Stimulated activated CD4-positive, alpha-beta T cell treated with anti-CD3 and anti-CD28 coated beads, TNF-alpha, amount 100 ng/mL, for 4 hours (primary cell): ENCODE measurements around the gene KIF21A.

Experiments used
- DNase-seq, 3 experiments: peaks; one replicate each; pipeline ENCODE4 v3.0.0-alpha.2; 2020; ENCODE audit warnings: low read depth in 3 of 3

Gene KIF21A

DNA sequence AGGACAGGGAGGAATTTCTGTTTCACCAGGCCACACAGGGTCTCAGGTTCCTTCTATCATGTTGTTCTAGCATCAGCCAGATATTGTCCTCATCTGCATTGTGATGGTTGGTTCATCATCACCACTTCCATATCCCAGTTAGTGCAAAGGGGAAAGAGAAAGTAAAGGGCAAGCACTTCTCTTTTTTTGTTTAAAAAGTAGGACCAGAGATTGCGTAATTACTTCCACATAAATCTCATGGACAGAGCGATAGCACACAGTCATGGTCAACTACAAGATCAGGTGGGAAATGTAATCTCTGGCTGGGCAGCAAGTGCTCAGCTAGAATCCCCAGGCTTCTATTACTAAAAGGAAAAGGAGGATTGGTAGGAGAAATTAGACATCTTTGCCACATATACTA is 155.1 kb downstream of the KIF21A start:
- DNase-seq, result no peak

DNA sequence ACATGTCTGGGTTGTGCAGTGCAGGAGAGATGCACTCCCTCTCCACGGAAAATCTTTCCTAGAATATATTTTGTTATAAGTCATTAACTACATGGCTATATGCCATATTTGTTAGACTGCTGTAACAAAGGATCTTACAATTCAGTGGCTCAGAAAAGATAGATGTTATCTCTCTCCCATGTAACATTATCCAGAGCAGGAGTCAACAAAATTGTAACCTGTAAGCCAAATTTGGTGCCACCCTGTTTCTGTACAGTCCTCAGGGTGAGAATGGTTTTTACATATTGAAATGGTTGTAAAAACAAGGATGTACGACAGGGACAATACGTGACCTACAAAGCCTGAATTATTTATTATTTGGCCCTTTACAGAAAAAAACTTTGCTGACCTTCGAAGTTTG is 155.5 kb downstream of the KIF21A start:
- no peak for DNase-seq

DNA sequence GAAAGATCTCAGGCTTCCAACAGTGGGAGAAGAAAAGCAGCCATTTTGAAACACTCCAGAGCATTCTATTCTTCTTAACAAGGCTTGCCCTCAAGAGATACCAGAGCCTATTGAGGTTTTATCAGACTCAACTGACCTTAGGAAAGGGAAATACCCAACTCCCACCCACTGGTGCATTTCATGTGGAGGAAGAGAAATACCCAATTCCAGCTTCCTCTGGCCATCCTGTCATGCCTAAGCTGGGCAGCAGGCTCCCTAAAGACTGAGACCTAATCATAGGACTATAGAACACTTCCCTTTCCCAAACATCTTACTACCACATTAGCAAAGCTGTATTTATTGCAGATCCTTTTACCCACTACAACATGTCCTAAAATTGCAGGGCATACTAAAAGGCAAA is 164.5 kb downstream of the KIF21A start:
- no peak for DNase-seq

DNA sequence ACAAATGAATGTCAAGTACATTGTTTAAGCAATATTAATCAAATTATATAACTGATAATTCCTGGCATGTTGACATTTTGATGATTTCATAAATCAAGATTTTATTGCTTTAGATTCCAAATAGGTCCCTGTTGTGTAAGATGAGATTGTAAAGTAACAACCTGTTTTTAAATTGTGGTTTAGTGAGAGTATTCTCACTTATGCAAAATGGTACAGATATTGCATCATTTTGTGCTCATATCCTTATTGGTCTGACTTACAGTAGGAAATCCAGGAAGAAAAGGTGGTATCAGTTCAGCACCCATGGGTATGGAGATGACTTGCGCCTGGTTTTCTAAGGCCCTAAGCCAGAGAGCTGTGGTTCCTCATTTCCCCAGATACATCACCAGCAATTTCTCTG is 165.5 kb downstream of the KIF21A start:
- DNase-seq, result no peak

DNA sequence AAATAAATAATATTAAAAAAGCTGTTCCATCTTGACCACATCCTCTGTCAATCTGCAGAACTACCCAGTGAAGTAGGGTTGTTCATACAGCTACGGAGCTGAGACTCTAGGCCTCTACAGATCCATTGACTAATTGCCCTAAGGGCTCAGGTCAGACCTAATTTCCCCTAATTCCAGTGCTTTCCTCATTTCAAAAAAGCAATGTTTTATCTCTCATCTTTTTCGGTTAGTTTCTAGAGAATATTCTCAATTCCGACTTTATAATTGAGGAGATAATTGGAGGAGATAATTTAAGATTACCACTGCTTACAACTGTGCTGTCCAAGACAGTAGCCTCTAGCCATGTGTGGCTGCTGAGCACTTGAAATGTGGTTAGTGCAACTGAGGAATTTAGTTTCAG is 167.1 kb downstream of the KIF21A start:
- no peak for DNase-seq

DNA sequence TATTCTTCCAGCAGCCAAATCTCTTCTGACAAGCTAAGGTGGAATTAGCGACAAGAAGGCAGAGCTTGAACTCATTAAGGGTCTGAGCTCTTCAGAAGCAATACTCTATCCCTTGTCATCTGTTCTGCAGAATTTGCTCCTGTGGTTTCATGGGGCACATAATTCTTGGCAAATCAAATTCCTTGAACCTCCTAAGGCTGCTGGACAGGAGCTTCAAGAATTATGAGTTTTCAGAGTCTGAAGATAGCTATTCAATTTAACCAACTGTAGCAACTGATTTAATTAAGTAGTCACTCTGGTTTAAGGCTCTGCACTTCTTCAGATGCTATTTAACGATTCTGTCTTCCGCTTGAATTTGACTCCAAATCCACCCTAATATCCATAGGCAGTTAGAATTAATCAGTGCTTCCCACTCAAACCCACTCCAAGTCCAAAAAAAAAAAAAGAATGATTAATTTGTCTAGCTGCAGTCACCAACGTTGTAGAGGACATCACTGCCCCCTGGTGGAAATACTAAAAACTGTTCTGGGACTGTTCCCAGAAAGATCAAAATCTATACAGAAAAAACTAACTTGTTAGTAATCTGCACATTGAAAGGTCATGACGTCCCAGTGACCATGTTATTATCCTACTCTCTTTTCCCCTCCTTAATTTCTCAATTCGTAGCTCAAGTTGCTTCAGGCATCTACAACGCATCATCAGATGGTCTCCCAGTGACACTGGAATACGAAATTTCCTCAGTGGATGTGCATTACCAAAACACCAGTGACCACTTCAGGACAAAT is 169.9 kb downstream of the KIF21A start:
- no peak for DNase-seq

DNA sequence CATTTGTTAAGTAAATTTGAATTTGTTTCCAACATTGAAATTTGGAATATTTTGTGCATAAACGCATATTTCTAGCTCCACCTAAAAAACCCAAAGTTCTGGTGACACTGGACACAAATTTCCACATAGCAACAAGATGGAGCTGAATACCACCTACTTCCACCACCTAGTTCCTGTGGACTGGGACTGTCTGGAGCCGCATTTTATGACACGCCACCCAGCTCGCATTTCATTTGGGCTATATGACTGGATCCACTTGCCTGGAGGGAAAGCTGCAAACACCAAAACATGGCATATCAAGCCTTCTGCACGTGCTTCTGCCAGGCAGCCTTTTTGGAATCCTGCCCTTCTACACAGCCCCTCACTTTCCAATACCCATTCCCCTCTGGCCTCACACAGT is 173.4 kb downstream of the KIF21A start:
- no peak for DNase-seq

DNA sequence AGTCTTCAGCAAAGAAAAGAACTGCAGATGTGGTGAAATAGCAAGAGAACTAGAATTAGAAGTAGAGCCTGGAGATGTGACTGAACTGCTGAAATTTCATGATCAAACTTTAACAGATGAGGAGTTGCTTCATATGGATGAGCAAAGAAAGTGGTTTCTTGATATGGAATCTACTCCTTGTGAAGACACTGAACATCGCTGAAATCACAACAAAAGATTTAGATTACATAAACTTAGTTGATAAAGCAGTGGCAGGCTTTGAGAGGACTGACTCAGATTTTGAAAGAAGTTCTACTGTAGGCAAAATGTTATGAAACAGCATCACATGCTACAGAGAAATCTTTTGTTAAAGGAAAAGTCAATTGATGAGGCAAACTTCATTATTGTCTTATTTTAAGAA is 175.0 kb downstream of the KIF21A start:
- no peak for DNase-seq

DNA sequence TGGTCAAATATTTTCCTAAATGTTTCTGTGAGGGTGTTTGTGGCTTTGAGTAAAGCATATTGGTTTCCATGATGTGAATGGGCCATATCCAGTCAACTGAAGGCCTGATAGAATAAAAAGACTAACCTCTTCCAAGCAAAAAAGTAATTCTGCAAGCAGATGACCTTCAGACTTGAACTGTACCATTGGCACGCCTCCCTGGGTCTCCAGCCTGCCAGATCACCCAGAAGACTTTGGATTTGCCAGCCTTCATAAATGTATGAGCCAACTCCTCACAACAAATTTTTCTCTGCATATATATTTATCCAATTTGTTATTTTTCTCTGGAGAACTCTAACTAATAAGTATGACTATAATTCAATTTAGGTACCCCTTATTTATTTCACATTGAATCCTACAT is 190.3 kb downstream of the KIF21A start:
- DNase-seq, result no peak
